ENCODE measurements around the gene CYB5B.

CYB5B gene

GRCh38 chr16:69485816-69486215 is 61.4 kb downstream of the CYB5B start:
- no peak for DNase-seq (ENCODE audit: low read depth in 3 of 3)

DNA sequence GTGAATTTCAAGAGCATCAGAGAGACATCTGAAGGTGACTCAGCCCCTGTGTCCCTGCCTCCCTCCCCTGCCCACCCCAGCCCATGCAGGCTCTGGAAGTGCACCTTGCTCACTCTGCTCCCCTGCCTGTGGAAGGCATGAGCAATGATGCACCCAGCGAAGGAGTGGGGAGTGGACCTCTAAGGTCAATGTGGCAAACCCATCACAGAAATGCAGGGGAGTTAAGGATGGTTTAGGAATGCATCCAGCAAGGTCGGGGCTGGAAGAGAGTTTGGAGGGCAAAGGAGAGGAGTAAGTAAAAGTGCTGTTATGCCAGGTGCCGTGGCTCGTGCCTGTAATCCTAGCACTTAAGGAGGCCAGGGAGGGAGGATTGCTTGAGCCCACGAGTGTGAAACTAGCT is 61.9 kb downstream of the CYB5B start:
- no peak for DNase-seq (ENCODE audit: low read depth in 3 of 3)

GRCh38 chr16:69486724-69487123 is 62.3 kb downstream of the CYB5B start:
- no peak for DNase-seq (ENCODE audit: low read depth in 3 of 3)

- no peak for DNase-seq (ENCODE audit: low read depth in 3 of 3)
Observed at GRCh38 chr16:69490707-69491324, 66.4 kb downstream of the CYB5B start.

GRCh38 chr16:69494991-69495392 is 70.6 kb downstream of the CYB5B start:
- peak; percentile 20 to 44 (median 30) for DNase-seq (ENCODE audit: low read depth in 3 of 3)

- no peak for DNase-seq (ENCODE audit: low read depth in 3 of 3)
Observed at GRCh38 chr16:69495821-69496220, 71.4 kb downstream of the CYB5B start.

GRCh38 chr16:69496376-69496775 is 72.0 kb downstream of the CYB5B start:
- no peak for DNase-seq (ENCODE audit: low read depth in 3 of 3)

DNA sequence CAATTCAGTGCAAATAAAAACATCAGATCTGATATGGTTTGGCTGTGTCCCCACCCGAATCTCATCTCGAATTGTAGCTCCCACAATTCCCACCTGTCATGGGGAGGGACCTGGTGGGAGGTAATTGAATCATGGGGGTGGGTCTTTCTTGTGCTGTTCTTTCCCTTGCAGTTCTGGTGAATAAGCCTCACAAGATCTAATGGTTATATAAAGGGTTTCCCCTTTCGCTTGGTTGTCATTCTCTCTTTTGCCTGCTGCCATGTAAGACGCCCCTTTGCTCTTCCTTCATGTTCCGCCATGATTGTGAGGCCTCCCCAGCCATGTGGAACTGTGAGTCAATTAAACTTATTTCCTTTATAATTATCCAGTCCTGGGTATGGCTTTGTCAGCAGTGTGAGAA is 72.5 kb downstream of the CYB5B start:
- DNase-seq (ENCODE audit: low read depth in 3 of 3): no peak

DNA sequence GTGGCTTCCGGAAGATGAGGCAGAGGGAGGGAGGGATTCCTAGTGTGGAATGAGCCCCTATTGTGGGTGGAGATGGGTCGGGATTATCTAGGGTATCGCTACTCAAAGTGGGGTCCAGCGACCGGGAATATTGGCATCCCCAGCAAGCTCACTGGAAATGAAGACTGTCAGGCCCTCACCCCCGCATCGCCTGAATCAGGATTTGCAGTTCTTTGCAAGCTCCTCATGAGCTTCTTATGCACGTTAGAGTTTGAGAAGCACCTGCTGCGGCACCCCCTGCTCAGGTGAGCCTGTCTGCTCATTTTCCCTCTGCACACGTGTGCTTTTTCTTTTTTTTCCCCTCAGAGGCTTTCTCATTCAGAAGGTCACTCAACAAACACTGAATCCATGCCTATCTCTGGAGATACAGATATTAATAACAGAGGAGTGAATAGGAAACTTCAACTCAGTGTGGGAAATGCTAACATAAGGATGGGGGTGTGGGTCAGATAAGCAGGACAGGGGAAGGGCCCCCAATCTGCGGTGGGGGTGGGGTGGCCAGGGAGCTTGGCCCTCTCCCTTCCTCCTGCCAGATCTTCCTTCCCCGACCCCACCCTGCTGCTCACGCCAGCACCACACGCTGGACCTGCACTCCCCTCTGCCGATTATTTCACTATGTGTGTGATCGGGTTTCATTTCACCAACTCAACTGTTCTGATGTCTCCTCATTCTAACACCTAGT is 73.6 kb downstream of the CYB5B start:
- DNase-seq (ENCODE audit: low read depth in 3 of 3): no peak

DNA sequence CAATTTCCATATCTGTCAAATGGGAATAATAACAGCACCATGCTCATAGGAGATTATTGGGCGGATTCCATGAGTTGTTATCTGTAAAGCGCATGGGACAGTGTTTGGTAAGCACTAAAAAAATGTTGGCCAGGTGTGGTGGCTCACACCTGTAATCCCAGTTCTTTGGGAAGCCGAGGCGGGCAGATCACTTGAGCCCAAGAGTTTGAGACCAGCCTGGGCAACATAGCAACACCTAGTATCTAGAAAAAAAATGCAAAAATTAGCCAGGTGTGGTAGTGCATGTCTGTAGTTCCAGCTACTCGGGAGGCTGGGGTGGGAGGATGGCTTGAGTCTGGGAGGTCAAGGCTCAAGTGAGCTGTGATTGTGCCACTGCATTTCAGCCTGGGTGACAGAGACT is 74.5 kb downstream of the CYB5B start:
- DNase-seq (ENCODE audit: low read depth in 3 of 3): no peak

GRCh38 chr16:69499541-69500230 is 75.3 kb downstream of the CYB5B start:
- DNase-seq (ENCODE audit: low read depth in 3 of 3): no peak

GRCh38 chr16:69500496-69500895 is 76.1 kb downstream of the CYB5B start:
- DNase-seq (ENCODE audit: low read depth in 3 of 3): no peak

DNA sequence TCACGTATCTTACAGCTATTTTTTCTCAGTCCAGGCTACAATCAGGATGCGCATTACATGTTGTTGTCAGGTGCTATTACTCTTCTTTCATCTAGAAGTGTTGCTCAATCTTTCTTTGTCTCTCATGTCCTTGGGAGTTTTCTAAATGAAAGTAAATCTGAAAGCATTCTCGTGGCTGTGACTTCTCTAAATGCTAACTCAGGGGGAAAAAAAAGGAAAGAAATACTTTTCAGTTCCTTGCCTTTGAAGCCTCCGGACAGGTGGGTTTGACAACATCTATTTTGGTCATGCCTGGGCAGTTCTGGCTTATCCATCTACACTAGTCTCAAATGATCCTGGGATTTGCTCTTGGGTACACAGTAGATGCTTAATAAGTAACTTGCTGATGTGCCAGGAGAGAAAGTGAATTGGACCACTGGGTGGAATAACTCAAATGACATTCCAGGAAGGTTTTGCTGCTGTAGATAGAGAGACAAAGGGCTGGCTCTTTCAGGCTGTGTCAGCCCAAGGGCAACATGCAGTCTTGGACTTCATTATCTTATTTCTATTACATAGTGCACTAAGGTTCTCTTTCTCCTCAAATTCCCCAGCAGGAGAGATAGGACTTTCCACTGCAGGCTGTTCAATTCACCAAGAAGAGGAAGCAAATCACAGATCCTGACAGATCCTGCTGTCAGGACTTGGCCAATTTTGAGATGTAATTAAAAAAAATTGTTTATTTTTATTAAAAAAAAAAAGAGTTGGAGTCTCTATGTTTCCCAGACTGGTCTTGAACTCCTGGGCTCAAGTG is 77.7 kb downstream of the CYB5B start:
- DNase-seq (ENCODE audit: low read depth in 3 of 3): no peak

- DNase-seq (ENCODE audit: low read depth in 3 of 3): no peak
Observed at GRCh38 chr16:69503244-69503643, 78.8 kb downstream of the CYB5B start.

DNA sequence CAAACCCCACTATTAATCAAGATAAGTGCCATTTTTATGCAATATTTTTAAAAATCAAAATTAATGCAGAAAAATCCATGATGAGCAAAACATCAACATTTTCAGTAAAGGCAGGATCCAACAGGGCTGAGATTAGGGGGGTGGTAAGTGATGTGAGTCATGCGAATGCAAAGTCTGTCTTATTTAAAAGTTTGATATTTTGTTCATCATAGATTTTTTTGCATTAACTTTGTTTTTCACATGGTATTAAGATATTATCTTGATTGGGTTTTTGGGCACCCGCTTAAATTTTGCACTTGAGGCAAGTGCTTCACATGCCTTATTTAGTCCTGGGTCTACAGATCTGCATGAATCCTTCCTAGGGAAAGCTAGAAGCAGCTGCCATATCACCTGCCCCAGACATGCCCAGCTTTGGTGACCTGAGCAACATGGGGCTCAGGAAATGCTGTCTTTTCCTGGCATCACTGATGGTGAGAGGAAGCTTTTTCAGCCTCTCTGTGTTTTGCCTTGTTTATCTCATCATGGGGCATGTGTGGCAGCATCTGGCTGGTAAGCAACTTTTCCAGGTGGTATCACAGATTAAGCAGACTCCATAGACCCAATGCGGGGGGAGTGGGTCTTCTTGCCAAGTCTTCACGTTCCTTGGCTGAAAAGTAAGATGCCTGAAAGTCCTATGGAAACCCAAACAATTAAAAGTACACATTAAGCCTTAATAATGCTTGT is 83.8 kb downstream of the CYB5B start:
- no peak for DNase-seq (ENCODE audit: low read depth in 3 of 3)

- no peak for DNase-seq (ENCODE audit: low read depth in 3 of 3)
Observed at GRCh38 chr16:69509125-69509524, 84.7 kb downstream of the CYB5B start.

DNA sequence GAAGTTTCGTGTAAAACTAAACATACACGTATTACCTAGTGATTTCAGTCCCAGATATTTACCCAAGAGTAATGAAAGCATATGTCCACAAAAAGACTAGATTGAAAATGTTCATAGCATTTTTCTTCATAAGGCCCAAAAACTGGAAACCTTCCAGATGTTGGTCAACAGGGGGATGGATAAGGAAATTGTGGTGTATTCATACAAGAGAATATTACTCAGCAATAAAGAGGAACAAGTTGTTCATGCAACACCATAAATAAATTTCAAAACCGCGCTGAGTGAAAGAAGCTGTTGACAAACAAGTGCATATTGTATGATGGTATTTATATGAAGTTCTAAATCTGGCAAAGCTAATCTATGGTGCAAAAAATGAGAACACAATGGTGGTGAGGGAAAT is 87.2 kb downstream of the CYB5B start:
- DNase-seq (ENCODE audit: low read depth in 3 of 3): no peak

DNA sequence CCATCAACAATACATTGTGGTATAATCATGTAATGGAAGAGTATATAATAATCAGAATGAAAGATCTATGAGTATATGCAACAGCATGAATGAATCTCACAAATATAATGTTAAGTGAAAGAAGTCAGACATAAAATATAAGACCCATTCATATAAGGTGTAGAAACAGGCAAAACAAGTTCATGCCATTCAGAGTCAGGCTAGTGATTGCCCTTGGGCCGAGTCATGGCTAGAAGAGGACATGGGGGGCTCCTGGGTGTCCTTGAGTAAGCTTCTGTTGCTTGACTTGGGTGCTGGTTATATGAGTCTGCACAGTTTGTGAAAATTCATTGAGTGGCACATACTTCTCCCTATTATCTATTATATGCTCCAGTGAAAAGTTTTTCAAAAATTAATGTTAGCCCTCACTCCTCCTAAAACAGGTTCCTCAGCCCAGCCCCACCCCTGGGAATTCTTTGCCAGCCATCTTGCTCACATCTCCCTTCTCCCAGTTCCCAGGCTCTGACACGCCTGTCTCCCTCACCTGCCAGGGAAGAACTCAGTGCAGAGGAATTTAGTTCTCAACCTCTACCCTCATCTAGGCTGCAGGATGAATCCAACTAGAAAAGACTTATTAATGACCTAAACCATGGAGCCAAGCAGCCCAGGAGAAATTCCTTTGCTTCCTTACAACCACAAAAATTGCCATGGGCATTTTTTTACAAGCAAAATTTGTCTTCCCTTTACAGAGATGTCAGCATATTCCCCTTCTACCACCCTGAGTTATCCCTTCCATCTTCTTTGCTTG is 89.0 kb downstream of the CYB5B start:
- no peak for DNase-seq (ENCODE audit: low read depth in 3 of 3)

- DNase-seq (ENCODE audit: low read depth in 3 of 3): no peak
Observed at GRCh38 chr16:69514356-69514755, 89.9 kb downstream of the CYB5B start.
